LoVo (cell line): ENCODE measurements around the gene FAM81A.
"Not testable (repeated sequence)": the region's sequence is repeated elsewhere in the genome, so short reads cannot be mapped to it uniquely, and the experiment has no call there.

ENCODE experiments used
- DNase-seq: peaks from one replicate; pipeline ENCODE4 v3.0.0-alpha.2; 2016; ENCODE audit warnings: low spot score

The FAM81A gene

GRCh38 chr15:59489485-59489884 is 51.5 kb downstream of the FAM81A start:
- DNase-seq, result not testable (repeated sequence)

GRCh38 chr15:59491062-59491461 is 53.1 kb downstream of the FAM81A start:
- DNase-seq, result no peak

- peak; percentile 71 for DNase-seq
Measured at GRCh38 chr15:59492389-59493377, 54.7 kb downstream of the FAM81A start.

GRCh38 chr15:59501597-59501996 is 63.6 kb downstream of the FAM81A start:
- peak; percentile 74 for DNase-seq

GRCh38 chr15:59515190-59515589 is 77.2 kb downstream of the FAM81A start:
- DNase-seq, result no peak

- no peak for DNase-seq
Measured at GRCh38 chr15:59516655-59517461, 78.9 kb downstream of the FAM81A start.

GRCh38 chr15:59519329-59519728 is 81.3 kb downstream of the FAM81A start:
- DNase-seq, result no peak

GRCh38 chr15:59521443-59521842 is 83.5 kb downstream of the FAM81A start:
- no peak for DNase-seq

GRCh38 chr15:59522988-59523461 is 85.0 kb downstream of the FAM81A start:
- DNase-seq, result no peak

- DNase-seq, result no peak
Measured at GRCh38 chr15:59523702-59524101, 85.7 kb downstream of the FAM81A start.

GRCh38 chr15:59524331-59524731 is 86.3 kb downstream of the FAM81A start:
- DNase-seq, result no peak

GRCh38 chr15:59526466-59526865 is 88.5 kb downstream of the FAM81A start:
- DNase-seq, result not testable (repeated sequence)

- DNase-seq, result no peak
Measured at GRCh38 chr15:59528429-59528828, 90.4 kb downstream of the FAM81A start.

GRCh38 chr15:59528961-59529402 is 91.0 kb downstream of the FAM81A start:
- peak; percentile 96 for DNase-seq

- DNase-seq, result no peak
Measured at GRCh38 chr15:59531066-59531675, 93.2 kb downstream of the FAM81A start.

GRCh38 chr15:59532770-59533379 is 94.9 kb downstream of the FAM81A start:
- peak; percentile 84 for DNase-seq

- no peak for DNase-seq
Measured at GRCh38 chr15:59536553-59536952, 98.6 kb downstream of the FAM81A start.

GRCh38 chr15:59537403-59537802 is 99.4 kb downstream of the FAM81A start:
- DNase-seq, result no peak

GRCh38 chr15:59538494-59538893 is 100.5 kb downstream of the FAM81A start:
- DNase-seq, result no peak

- peak; percentile 83 for DNase-seq
Measured at GRCh38 chr15:59539799-59540198, 101.8 kb downstream of the FAM81A start.

GRCh38 chr15:59540654-59541053 is 102.7 kb downstream of the FAM81A start:
- no peak for DNase-seq

- no peak for DNase-seq
Measured at GRCh38 chr15:59541750-59542149, 103.8 kb downstream of the FAM81A start.
